ENCODE measurements around the gene LILRB5.

The LILRB5 gene

DNA sequence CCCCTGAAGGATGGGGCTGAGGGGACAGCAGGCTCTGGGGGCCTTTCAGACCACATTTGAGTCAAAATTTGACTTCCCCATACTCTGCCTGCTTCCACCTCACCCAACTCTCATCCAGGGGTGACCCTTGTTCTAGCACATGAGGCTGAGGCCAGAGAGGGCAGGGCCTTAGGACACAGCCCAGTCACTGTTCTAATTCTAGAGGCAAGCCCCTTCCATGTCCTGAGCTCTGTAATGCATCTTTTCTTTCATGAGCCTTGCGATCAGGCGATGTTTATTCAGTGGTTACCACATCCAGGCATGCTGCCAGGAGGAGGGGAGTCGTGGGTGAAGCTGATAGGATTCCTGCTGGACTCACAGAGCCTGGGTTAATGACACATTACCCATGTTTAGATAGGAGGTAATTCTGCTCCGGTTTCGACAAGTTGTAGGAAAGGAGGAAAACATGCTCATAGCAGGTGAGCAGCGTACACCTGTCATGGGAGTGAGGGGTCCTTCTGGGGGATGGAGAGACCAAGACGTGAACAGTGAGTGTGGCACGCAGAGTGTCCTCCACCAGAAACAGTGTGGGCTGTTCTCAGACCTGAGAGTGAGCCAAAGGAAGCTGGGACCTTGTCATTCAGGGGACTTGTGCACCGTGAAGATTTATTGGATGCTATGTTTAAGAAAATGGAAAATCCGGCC is 47.1 kb downstream of the LILRB5 start:
- DNase-seq, result no peak

DNA sequence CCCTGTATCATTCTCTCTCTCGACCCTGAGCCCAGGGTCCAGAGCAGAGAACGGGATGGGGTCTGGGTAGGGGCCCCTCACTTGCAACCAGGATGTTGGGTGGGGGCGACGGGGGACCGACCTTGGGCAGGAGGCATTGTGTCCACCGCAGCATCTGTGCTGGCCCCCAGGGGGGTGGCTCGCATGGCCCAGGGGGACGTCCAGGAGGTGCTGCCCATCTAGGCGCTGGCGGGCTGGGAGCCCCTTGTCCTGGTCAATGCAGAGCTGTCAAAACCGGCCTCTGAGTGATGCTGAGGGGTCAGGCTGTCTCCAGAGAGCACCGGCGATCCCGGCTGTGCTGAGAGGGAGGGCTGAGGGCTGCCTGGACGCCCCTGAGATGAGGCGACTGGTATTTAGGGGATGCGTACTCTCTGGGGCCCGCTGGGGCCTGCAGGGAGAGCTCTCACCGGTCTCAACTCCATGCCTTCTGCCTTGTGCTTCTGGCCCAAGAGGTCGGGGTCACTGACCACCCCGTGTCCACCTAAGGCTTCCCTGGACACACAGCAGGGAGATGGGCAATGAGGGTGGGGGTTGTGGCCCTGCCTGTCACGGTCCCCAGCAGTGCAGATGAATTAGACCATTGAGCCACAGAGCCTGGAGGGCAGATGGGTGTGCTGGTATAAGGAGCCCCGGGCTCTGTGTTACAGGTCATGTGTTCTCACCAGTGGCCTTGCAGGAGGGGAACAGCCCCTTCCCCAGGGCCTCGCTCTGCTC is 47.8 kb downstream of the LILRB5 start:
- DNase-seq, result peak; percentile 84

DNA sequence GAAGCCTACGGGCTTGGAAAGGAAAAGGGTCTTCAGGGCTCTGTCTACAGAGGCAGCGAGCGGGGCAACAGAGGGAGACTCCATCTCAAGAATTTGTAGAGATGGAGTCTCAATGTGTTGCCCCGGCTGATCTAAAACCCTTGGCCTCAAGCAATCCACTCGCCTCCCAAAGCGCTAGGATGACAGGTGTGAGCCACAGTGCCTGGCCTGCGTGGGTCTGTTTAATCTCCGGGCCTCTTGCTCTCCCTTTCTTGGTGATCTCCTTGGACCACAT is 48.4 kb downstream of the LILRB5 start:
- peak; percentile 86 for DNase-seq

DNA sequence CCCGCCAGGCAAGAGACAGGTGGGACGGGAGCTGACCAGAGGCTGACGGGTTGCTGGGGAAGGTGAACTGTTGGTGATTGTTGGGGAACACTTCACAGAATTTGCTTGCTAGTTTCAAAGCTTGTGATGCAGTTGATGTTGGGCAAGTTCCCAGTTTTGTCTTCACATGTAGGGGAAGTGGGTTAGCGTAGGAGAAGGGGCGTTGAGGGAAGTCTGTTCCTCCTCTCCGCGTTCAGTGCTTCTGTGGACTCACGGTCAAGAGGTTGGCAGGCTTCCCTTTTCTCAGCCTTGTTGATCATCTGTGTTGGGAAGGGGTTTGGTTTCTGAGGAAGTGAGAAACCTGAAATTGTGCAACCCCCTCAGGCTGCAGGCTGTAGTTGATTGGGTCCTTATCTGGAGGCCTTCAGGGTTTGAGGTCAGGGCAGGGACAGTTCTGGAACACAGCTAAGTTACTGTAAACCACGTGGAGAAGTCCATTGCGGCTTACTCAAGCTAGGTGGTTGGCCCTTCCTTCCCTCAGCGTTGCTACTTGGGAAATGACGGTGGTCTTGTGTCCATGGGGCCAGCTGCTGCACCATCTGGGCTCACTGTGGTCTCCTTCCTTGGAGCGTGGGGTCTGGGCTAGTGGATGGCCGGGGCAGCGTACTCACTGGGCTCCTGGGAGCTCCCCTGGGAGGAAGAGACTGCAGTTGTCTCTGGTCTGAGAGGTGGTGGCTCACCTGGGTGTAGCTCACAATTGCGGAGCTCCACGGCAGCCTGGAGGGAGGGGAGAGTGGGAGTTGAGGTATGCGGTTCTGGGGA is 48.9 kb downstream of the LILRB5 start:
- peak; percentile 84 for DNase-seq

DNA sequence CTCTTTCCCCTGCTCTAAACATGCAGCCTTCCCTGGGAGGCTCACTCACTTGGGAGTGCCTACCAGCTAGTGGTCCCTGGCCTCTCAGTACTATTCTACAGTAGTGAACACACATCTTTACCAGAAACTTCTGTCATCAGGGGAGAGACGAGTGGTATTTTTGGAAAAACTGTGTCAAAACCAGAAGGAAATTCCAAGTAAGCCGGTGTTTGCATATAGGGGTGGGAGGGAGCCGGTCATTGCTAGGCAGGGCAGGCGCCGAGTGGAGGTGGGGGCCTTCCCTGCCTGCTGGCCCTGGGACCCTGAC is 49.4 kb downstream of the LILRB5 start:
- DNase-seq, result no peak

DNA sequence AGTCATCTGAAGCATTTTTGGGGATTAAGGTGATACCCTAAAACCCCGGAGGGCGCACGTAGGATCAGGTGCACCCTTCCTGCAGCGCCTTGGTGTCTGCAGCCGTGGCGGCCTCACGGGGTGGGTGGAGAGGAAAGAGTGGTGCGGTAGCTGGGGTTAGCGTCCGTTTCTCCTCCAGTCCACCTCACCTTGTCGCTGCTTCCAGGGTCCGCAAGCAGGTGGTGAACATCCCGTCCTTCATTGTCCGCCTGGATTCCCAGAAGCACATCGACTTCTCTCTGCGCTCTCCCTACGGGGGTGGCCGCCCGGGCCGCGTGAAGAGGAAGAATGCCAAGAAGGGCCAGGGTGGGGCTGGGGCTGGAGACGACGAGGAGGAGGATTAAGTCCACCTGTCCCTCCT is 49.9 kb downstream of the LILRB5 start:
- peak; percentile 72 for DNase-seq

DNA sequence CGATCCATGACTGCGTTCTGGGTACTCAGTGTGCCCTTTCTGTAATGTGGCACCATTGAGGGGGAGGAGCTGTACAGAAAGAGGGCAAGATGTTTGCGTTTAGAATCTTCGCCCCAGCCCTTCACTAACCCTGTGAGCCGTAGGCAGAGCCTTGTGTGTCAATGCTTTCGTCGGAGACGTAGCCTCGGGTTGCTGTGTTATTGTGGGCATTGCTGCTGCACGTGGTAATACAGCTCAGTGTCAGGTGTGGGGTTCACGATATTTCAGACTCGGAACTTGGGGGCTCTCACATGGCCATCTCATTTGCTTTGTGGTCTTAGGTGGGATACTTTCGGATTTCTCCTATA is 50.3 kb downstream of the LILRB5 start:
- DNase-seq, result peak; percentile 71

DNA sequence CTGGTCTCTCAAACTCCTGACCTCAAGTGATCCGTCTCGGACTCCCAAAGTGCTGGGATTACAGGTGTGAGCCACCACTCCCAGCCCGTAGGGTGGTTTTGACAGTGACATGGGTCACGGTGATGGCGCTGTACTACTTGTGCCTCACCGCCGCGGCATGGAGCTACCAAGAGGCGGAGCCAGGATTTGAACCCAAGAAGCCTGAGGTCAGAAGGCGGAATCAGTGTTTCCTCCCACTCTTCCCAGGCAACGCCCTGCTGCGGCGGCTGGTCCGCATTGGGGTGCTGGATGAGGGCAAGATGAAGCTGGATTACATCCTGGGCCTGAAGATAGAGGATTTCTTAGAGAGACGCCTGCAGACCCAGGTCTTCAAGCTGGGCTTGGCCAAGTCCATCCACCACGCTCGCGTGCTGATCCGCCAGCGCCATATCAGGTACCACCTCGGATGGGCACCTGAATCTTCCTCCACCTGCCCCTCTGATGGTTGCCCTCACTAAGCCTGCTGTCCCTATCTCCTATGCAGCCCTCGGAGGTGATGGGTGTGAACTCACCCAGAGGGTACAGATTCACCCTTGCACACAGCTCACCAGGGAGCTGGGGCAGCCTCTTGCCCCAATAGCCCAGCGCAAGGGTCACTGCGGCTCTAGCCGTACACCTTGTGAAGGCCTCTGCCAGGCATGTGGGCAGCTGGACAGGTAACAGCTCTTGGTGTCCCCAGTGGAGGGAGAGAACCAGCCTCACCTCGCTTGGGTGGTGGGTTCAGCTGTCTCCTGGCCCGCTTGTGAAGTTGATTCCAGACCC is 50.8 kb downstream of the LILRB5 start:
- DNase-seq, result no peak

DNA sequence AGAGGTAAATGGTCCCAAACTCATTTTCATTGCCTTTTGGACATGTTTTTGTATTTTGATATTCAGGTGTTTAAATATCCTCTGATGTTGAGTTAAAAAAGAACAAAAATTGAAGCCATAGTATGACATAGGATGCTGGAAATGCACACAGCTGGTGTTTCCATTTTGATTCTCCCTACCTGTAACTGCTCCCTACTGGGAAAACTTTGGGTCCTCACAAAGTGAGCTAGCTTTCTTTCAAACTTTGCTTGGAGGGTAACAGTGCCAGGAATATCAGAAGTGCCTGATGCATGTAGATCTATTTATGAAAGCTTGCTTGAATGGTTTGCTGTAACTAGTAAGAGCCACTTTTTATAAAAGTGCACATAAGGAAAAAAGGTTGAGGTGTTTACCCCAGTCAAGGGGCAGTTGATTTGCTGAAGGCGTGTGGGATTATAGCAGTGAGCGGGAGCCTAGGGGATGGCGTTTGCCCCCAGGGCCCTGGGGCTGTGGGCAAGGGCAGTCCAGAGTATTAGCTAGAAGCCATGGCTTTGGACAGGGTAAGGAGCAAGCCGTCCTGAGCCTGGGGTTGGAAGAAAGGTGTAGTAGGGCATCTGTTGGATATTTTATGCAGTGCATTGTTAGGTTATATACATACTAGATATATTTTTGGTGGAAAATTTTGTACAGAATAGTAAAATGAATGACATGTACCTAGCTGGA is 52.2 kb downstream of the LILRB5 start:
- DNase-seq, result no peak

DNA sequence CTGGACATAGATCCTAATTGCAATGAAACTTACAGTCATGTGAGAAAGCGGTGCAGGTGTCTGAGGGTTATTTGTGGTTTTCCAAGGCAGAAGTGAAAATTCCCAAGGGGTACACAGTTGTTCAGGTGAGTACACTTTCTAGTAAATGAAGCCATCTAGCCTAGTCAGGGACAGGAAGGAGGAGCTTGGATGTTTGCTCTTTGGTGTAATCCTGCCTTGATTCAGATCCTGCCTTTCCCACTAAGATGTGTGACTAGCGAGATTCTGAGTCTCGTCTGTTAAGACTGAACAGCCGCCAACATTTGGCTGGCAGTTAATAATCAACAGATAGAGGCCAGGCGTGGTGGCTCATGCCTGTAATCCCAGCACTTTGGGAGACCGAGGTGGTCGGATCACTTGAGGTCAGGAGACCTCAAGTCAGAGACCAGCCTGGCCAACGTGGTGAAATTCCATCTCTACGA is 53.9 kb downstream of the LILRB5 start:
- DNase-seq, result no peak

DNA sequence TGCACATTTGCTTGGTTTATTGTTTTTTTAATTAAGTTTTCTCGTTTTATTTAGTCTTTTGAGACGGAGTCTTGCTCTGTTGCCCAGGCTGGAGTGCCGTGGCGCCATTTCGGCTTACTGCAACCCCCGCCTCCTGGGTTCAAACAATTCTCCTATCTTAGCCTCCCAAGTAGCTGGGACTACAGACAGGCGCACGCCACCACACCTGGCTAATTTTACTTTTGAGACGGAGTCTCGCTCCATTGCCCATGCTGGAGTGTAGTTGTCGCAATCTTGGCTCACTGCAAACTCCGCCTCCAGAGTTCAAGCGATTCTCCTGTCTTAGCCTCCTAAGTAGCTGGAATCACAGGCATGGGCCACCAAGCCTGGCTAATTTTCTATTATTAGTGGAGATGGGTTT is 55.1 kb downstream of the LILRB5 start:
- no peak for DNase-seq

DNA sequence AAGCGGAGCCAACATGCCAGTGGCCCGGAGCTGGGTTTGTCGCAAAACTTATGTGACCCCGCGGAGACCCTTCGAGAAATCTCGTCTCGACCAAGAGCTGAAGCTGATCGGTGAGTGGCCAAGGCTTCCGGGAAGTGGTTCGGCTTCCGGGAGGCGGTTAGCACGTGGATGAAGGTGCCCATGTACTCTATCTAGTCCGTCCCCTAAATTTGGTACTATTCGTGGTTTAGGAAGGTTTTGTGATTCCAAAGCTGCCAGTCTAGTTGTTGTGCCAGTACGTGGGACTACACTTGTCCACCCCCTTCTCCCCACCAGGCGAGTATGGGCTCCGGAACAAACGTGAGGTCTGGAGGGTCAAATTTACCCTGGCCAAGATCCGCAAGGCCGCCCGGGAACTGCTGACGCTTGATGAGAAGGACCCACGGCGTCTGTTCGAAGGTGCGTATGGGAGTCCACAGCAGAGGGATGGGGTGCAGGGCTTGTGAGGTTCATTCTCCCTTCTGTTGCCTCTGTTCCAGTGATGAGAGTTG is 55.8 kb downstream of the LILRB5 start:
- peak; percentile 71 for DNase-seq
